Activated naive CD4-positive, alpha-beta T cell treated with anti-CD3 and anti-CD28 coated beads, Interleukin-2, amount 50 U/mL, for 16 hours (primary cell): Measurements from ENCODE around the gene SEC61A2.
A peak's percentile ranks its signal among the peaks of the same experiment; 100 is the strongest.
"Not testable (repeated sequence)": the region's sequence is repeated elsewhere in the genome, so short reads cannot be mapped to it uniquely, and the experiment has no call there.

Experiments
- DNase-seq: peaks from one replicate; pipeline ENCODE4 v3.0.0-alpha.2; 2020

The SEC61A2 gene

GRCh38 chr10:12162927-12163326, 33.5 kb downstream of the SEC61A2 start:
- DNase-seq = no peak

GRCh38 chr10:12164085-12164484, 34.6 kb downstream of the SEC61A2 start:
- DNase-seq = no peak

GRCh38 chr10:12165036-12165435, 35.6 kb downstream of the SEC61A2 start:
- no peak for DNase-seq

- no peak for DNase-seq
Observed at GRCh38 chr10:12165999-12166775, 36.7 kb downstream of the SEC61A2 start.

- DNase-seq = not testable (repeated sequence)
Observed at GRCh38 chr10:12171512-12171911, 42.0 kb downstream of the SEC61A2 start.

- DNase-seq = no peak
Observed at GRCh38 chr10:12177642-12178041, 48.2 kb downstream of the SEC61A2 start.

- no peak for DNase-seq
Observed at GRCh38 chr10:12179606-12180170, 50.2 kb downstream of the SEC61A2 start.

- DNase-seq = no peak
Observed at GRCh38 chr10:12180221-12180974, 50.9 kb downstream of the SEC61A2 start.

- DNase-seq = peak; percentile 56
Observed at GRCh38 chr10:12181065-12181775, 51.7 kb downstream of the SEC61A2 start.

GRCh38 chr10:12184165-12184564, 54.7 kb downstream of the SEC61A2 start:
- DNase-seq = no peak

- DNase-seq = no peak
Observed at GRCh38 chr10:12186323-12186722, 56.8 kb downstream of the SEC61A2 start.

GRCh38 chr10:12187321-12187905, 57.9 kb downstream of the SEC61A2 start:
- DNase-seq = no peak

- no peak for DNase-seq
Observed at GRCh38 chr10:12188656-12189055, 59.2 kb downstream of the SEC61A2 start.

GRCh38 chr10:12189426-12189825, 59.9 kb downstream of the SEC61A2 start:
- no peak for DNase-seq

GRCh38 chr10:12191715-12192114, 62.2 kb downstream of the SEC61A2 start:
- DNase-seq = no peak

GRCh38 chr10:12193193-12193592, 63.7 kb downstream of the SEC61A2 start:
- DNase-seq = no peak

GRCh38 chr10:12194752-12195271, 65.3 kb downstream of the SEC61A2 start:
- DNase-seq = peak; percentile 31

- DNase-seq = no peak
Observed at GRCh38 chr10:12195281-12195602, 65.8 kb downstream of the SEC61A2 start.

- DNase-seq = peak; percentile 84
Observed at GRCh38 chr10:12195603-12196506, 66.4 kb downstream of the SEC61A2 start, which contains the start of the genes CDC123 and NUDT5. CDC123 (plus strand) TSS chr10:12196188; CDS start chr10:12196246, 58 bp downstream. NUDT5 (minus strand) TSS chr10:12195891; CDS start chr10:12186291, 9,600 bp downstream.

GRCh38 chr10:12196531-12197211, 67.2 kb downstream of the SEC61A2 start:
- DNase-seq = no peak

GRCh38 chr10:12198156-12198555, 68.7 kb downstream of the SEC61A2 start:
- no peak for DNase-seq
